ENCODE data around the gene AGO4. TPM values are rescaled to one million over a fixed set of nuclear protein-coding genes. Genes with fewer than 3 reads are reported as not detected.
"Not testable (repeated sequence)": the region's sequence is repeated elsewhere in the genome, so short reads cannot be mapped to it uniquely, and the experiment has no call there.

The AGO4 gene
- total RNA-seq, 2 donors from 2014 or later = 10.2 to 16.2 TPM

GRCh38 chr1:35809114-35810095 lies 1.6 kb downstream of the AGO4 start:
- intact Hi-C loops (cut with DNase I, micrococcal nuclease) = no loop called here
- ATAC-seq (no peak), DNase-seq (no peak)

- DNase-seq (no peak), ATAC-seq (no peak)
- intact Hi-C loops (cut with DNase I, micrococcal nuclease) = no loop called here
Observed at GRCh38 chr1:35810096-35810881, 2.5 kb downstream of the AGO4 start.

GRCh38 chr1:35812754-35813153 lies 4.9 kb downstream of the AGO4 start:
- intact Hi-C loops (cut with DNase I, micrococcal nuclease); DNase-seq; ATAC-seq: not testable (repeated sequence)

- intact Hi-C loops (cut with DNase I, micrococcal nuclease) = no loop called here
- no peak for ATAC-seq
- no peak for DNase-seq
Observed at GRCh38 chr1:35825255-35825654, 17.4 kb downstream of the AGO4 start.

- ATAC-seq (no peak), DNase-seq (no peak)
- intact Hi-C loops (cut with DNase I, micrococcal nuclease) = no loop called here
Observed at GRCh38 chr1:35832276-35832905, 24.6 kb downstream of the AGO4 start.

GRCh38 chr1:35833395-35833794 lies 25.6 kb downstream of the AGO4 start:
- DNase-seq (no peak), ATAC-seq (no peak)
- intact Hi-C loops (cut with DNase I, micrococcal nuclease) = no loop called here

- ATAC-seq (no peak), DNase-seq (no peak)
- intact Hi-C loops (cut with DNase I, micrococcal nuclease) = no loop called here
Observed at GRCh38 chr1:35834218-35834617, 26.4 kb downstream of the AGO4 start.

- intact Hi-C loops (cut with DNase I, micrococcal nuclease) = no loop called here
- DNase-seq (no peak), ATAC-seq (no peak)
Observed at GRCh38 chr1:35835398-35835797, 27.6 kb downstream of the AGO4 start.

GRCh38 chr1:35836734-35837133 lies 28.9 kb downstream of the AGO4 start:
- DNase-seq (no peak), ATAC-seq (no peak)
- intact Hi-C loops (cut with DNase I, micrococcal nuclease) = no loop called here

GRCh38 chr1:35838693-35839245 lies 31.0 kb downstream of the AGO4 start:
- intact Hi-C loops (cut with DNase I, micrococcal nuclease) = no loop called here
- DNase-seq (no peak), ATAC-seq (no peak)

GRCh38 chr1:35844826-35845225 lies 37.0 kb downstream of the AGO4 start:
- intact Hi-C loops (cut with DNase I, micrococcal nuclease) = no loop called here
- DNase-seq (no peak), ATAC-seq (no peak)

GRCh38 chr1:35845766-35846165 lies 38.0 kb downstream of the AGO4 start:
- ATAC-seq (no peak), DNase-seq (no peak)
- intact Hi-C loops (cut with DNase I, micrococcal nuclease) = no loop called here

GRCh38 chr1:35847935-35848565 lies 40.2 kb downstream of the AGO4 start:
- ATAC-seq (no peak), DNase-seq (no peak)
- intact Hi-C loops (cut with DNase I, micrococcal nuclease) = no loop called here

GRCh38 chr1:35850051-35850450 lies 42.2 kb downstream of the AGO4 start:
- intact Hi-C loops (cut with DNase I, micrococcal nuclease) = no loop called here
- DNase-seq (no peak), ATAC-seq (no peak)

GRCh38 chr1:35850716-35851115 lies 42.9 kb downstream of the AGO4 start:
- DNase-seq (no peak), ATAC-seq (no peak)
- intact Hi-C loops (cut with DNase I, micrococcal nuclease) = no loop called here

GRCh38 chr1:35851132-35851869 lies 43.5 kb downstream of the AGO4 start:
- DNase-seq (no peak), ATAC-seq (no peak)
- intact Hi-C loops (cut with DNase I, micrococcal nuclease) = no loop called here

GRCh38 chr1:35852241-35852640 lies 44.4 kb downstream of the AGO4 start:
- ATAC-seq (peak; percentile 73), DNase-seq (no peak)
- intact Hi-C loops (cut with DNase I, micrococcal nuclease) = no loop called here
